ENCODE results near the gene MIER2.

MIER2 gene

DNA sequence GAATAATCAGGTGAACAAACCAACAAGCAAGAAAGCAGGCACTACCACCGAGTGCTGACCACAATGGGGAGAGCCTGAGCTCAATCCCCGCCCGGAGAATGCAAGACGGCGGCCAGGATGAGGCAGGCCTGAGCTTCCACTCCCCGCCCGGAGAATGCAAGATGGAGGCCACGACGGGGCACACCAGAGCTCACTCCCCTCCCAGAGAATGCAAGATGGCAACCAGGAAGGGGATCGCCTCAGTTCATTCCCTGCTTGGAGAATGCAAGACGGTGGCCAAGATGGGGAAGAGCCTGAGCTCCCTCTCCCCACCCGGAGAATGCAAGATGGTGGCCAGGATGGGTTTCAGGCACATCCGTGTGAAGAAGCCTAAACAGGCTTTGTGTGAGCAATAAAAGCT, 24.7 kb upstream of the MIER2 start:
- DNase-seq, result no peak
- Histone ChIP-seq H3K9me3 (replicated peaks; ENCODE audit: insufficient read depth, low read length) (no peaks in the 10 kb centered on the region), H3K4me1 (ENCODE audit: low read length) (no peaks in the 10 kb centered on the region), H3K4me3 (ENCODE audit: low read length) (no peak overlapping the region), H3K36me3 (replicated peaks; ENCODE audit: insufficient read depth, low read length) (no peaks in the 10 kb centered on the region), H2AFZ (ENCODE audit: low read length) (no peak overlapping the region), H3K79me2 (ENCODE audit: low read length) (no peaks in the 10 kb centered on the region), H3K9me2 (replicated peaks; ENCODE audit: insufficient read depth, low read length) (no peaks in the 10 kb centered on the region), H3K27me3 (replicated peaks; ENCODE audit: insufficient read depth, low read length) (peaks cover 100% of the 10 kb centered on the region), H4K20me1 (ENCODE audit: insufficient read depth, low read length) (no peaks in the 10 kb centered on the region), H3K27ac (ENCODE audit: low read length) (no peak overlapping the region), H3K4me2 (ENCODE audit: low read depth, low read length) (no peak overlapping the region), H3F3A (ENCODE audit: insufficient read depth, low read length) (no peaks in the 10 kb centered on the region), H3K9ac (ENCODE audit: low read length) (no peak overlapping the region)
- no peak for TF ChIP-seq EZH2phosphoT487 (IDR thresholded peaks at IDR 0.05; ENCODE audit: low read length)
- TF ChIP-seq, protein P1, sequence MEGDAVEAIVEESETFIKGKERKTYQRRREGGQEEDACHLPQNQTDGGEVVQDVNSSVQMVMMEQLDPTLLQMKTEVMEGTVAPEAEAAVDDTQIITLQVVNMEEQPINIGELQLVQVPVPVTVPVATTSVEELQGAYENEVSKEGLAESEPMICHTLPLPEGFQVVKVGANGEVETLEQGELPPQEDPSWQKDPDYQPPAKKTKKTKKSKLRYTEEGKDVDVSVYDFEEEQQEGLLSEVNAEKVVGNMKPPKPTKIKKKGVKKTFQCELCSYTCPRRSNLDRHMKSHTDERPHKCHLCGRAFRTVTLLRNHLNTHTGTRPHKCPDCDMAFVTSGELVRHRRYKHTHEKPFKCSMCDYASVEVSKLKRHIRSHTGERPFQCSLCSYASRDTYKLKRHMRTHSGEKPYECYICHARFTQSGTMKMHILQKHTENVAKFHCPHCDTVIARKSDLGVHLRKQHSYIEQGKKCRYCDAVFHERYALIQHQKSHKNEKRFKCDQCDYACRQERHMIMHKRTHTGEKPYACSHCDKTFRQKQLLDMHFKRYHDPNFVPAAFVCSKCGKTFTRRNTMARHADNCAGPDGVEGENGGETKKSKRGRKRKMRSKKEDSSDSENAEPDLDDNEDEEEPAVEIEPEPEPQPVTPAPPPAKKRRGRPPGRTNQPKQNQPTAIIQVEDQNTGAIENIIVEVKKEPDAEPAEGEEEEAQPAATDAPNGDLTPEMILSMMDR (IDR thresholded peaks at IDR 0.05; ENCODE audit: low read length), result no peak
- no peak for TF ChIP-seq EZH2 (optimal IDR thresholded peaks at IDR 0.05; ENCODE audit: low read depth, low read length)

DNA sequence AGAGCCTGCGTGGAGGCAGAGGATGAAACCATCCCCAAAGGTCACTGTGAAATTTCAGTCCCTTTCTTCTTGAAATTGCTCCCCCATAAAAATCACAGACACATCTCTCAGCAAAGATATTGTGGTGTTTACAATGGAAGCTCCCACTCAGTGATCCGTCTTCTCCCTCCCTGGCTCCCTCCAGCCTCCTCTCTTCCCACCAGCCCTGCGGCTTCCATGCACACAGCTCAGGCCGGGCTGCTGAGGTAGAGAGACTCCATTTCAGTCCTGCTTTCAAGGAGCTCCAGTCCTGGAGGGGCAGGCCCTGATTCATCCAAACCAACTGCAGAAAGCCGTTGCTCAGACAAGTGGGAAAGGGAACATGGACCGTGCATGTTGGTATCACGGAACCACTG, 24.0 kb upstream of the MIER2 start:
- TF ChIP-seq EZH2 (optimal IDR thresholded peaks at IDR 0.05; ENCODE audit: low read depth, low read length) (no peak), EZH2phosphoT487 (IDR thresholded peaks at IDR 0.05; ENCODE audit: low read length) (no peak)
- TF ChIP-seq, protein P1 (IDR thresholded peaks at IDR 0.05; ENCODE audit: low read length), result no peak
- Histone ChIP-seq H3K27me3 (replicated peaks; ENCODE audit: insufficient read depth, low read length) (peaks cover 97% of the 10 kb centered on the region), H3K9me2 (replicated peaks; ENCODE audit: insufficient read depth, low read length) (no peaks in the 10 kb centered on the region), H3K4me2 (ENCODE audit: low read depth, low read length) (no peak overlapping the region), H3K4me1 (ENCODE audit: low read length) (no peaks in the 10 kb centered on the region), H3K9ac (ENCODE audit: low read length) (no peak overlapping the region), H3K79me2 (ENCODE audit: low read length) (no peaks in the 10 kb centered on the region), H3K27ac (ENCODE audit: low read length) (no peak overlapping the region), H4K20me1 (ENCODE audit: insufficient read depth, low read length) (no peaks in the 10 kb centered on the region), H3F3A (ENCODE audit: insufficient read depth, low read length) (no peaks in the 10 kb centered on the region), H3K9me3 (replicated peaks; ENCODE audit: insufficient read depth, low read length) (no peaks in the 10 kb centered on the region), H3K4me3 (ENCODE audit: low read length) (no peak overlapping the region), H2AFZ (ENCODE audit: low read length) (no peak overlapping the region), H3K36me3 (replicated peaks; ENCODE audit: insufficient read depth, low read length) (no peaks in the 10 kb centered on the region)
- DNase-seq, result no peak

DNA sequence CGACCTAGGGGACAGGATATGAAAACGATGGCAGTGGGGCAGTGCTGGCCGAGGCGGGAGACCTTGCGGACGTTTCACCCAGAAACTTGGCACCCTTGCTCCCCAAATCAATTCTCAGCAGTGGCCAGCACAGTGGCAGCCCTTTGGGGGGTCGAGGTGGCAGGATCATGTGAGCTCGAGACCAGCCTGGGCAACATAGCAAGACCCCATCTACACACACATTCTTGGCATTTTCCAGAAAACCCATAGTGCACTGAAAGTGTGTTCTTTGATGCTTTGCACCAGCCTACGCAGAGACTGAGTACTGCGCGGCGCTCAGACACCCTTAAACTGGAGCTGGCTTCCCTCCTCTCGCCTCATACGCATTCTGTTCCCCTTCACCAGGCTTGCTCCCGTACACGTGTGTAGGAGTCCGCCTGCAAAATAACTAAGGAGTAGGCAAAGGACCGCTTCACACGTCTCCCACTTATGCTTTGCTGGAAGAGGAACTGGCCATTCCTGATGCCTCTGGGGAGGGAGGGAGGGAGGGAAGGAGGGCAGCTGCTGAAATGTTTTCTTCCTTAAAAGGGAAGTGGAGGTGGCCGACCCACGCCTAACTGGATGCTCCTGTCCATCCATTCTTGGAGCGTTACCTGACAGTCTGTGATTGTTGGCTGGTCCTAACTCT, 23.5 kb upstream of the MIER2 start:
- Histone ChIP-seq H4K20me1 (ENCODE audit: insufficient read depth, low read length) (no peaks in the 10 kb centered on the region), H3K4me2 (ENCODE audit: low read depth, low read length) (no peak overlapping the region), H3K4me3 (ENCODE audit: low read length) (no peak overlapping the region), H3F3A (ENCODE audit: insufficient read depth, low read length) (no peaks in the 10 kb centered on the region), H3K36me3 (replicated peaks; ENCODE audit: insufficient read depth, low read length) (no peaks in the 10 kb centered on the region), H3K79me2 (ENCODE audit: low read length) (no peaks in the 10 kb centered on the region), H3K4me1 (ENCODE audit: low read length) (no peaks in the 10 kb centered on the region), H3K27ac (ENCODE audit: low read length) (no peak overlapping the region), H3K9me2 (replicated peaks; ENCODE audit: insufficient read depth, low read length) (no peaks in the 10 kb centered on the region), H2AFZ (ENCODE audit: low read length) (no peak overlapping the region), H3K9me3 (replicated peaks; ENCODE audit: insufficient read depth, low read length) (no peaks in the 10 kb centered on the region), H3K9ac (ENCODE audit: low read length) (no peak overlapping the region), H3K27me3 (replicated peaks; ENCODE audit: insufficient read depth, low read length) (peaks cover 96% of the 10 kb centered on the region)
- TF ChIP-seq EZH2phosphoT487 (IDR thresholded peaks at IDR 0.05; ENCODE audit: low read length), result no peak
- TF ChIP-seq, protein P1 (IDR thresholded peaks at IDR 0.05; ENCODE audit: low read length), result no peak
- TF ChIP-seq EZH2 (optimal IDR thresholded peaks at IDR 0.05; ENCODE audit: low read depth, low read length), result no peak
- DNase-seq, result no peak

Data from MM.1S (cell line).